SK-N-SH (cell line): ENCODE measurements around the gene CD3E.

Experiments used
- CTCF ChIP-seq: fragments of 200-600 bp; sonication (generic); IDR thresholded peaks from 2 replicates; pipeline ENCODE4 v1.6.1; 2017; ENCODE audit warnings: antibody characterized with exemption, mild to moderate bottlenecking, moderate library complexity
- MAX ChIP-seq: IDR thresholded peaks from 2 replicates; pipeline ENCODE4 v1.4.0; 2012; ENCODE audit warnings: low read depth
- MEF2A ChIP-seq: IDR thresholded peaks from 2 replicates; pipeline ENCODE4 v1.4.0; 2012; ENCODE audit warnings: low read depth, borderline replicate concordance
- NFIC ChIP-seq: IDR thresholded peaks from 2 replicates; pipeline ENCODE4 v1.4.0; 2012; ENCODE audit warnings: borderline replicate concordance
- NRF1 ChIP-seq: IDR thresholded peaks from 2 replicates; pipeline ENCODE4 v1.6.1; 2012; ENCODE audit warnings: low read depth, mild to moderate bottlenecking, low read length
- PBX3 ChIP-seq: IDR thresholded peaks from 2 replicates; pipeline ENCODE4; 2012
- REST ChIP-seq: IDR thresholded peaks from 2 replicates; pipeline ENCODE4 v1.6.1; 2012; ENCODE audit warnings: mild to moderate bottlenecking, low read depth, low read length, moderate library complexity
- RFX5 ChIP-seq: IDR thresholded peaks from 2 replicates; pipeline ENCODE4 v1.6.1; 2012; ENCODE audit warnings: mild to moderate bottlenecking, improper control_type of control experiment, low read length
- SMC3 ChIP-seq: IDR thresholded peaks from 2 replicates; pipeline ENCODE4 v1.6.1; 2012; ENCODE audit warnings: low read depth, low read length, improper control_type of control experiment

GRCh38 chr11:118359295-118359958 lies 54.9 kb downstream of the CD3E start, which contains the start of gene UBE4A:
- TF ChIP-seq CTCF (no peak), MAX (peak; percentile 90), SMC3 (no peak), REST (no peak), NFIC (no peak), PBX3 (no peak), NRF1 (peak; percentile 65), MEF2A (no peak), RFX5 (no peak)
